Neural cell (in vitro differentiated cells): ENCODE data around the gene FGGY. TPM values are rescaled to one million over a fixed set of nuclear protein-coding genes. Genes with fewer than 3 reads are reported as not detected.

Source experiments
- H2AFZ ChIP-seq: fragments of 200-600, 300-800 bp; sonication (generic), shearing (Covaris generic); 2 replicates; pipeline ENCODE4 v1.6.0; 2014; ENCODE audit warnings: low read depth, mild to moderate bottlenecking, antibody characterized with exemption, low read length, moderate library complexity
- H3F3A ChIP-seq: fragments of 200-600 bp; shearing (Covaris generic); 2 replicates; pipeline ENCODE4 v1.6.1; 2016; ENCODE audit warnings: mild to moderate bottlenecking, moderate library complexity, mixed read lengths, antibody characterized with exemption, low read length; ENCODE audit not compliant: insufficient read depth, poor library complexity, severe bottlenecking
- H3K27ac ChIP-seq: fragments of 200-600, 300-800 bp; sonication (generic), shearing (Covaris generic); 2 replicates; pipeline ENCODE4 v1.5.1; 2014; ENCODE audit warnings: mild to moderate bottlenecking, low read length, moderate library complexity
- H3K27me3 ChIP-seq: fragments of 300-800, 200-600 bp; sonication (generic), shearing (Covaris generic); 2 replicates; pipeline ENCODE4 v1.6.0; 2014; ENCODE audit warnings: mild to moderate bottlenecking, low read depth, low read length, moderate library complexity; ENCODE audit not compliant: insufficient read depth
- H3K36me3 ChIP-seq: fragments of 300-800, 200-600 bp; sonication (generic), shearing (Covaris generic); 2 replicates; pipeline ENCODE4 v1.5.1; 2014; ENCODE audit warnings: mild to moderate bottlenecking, antibody characterized with exemption, low read length, moderate library complexity; ENCODE audit not compliant: insufficient read depth
- H3K4me2 ChIP-seq: fragments of 300-800, 200-600 bp; sonication (generic), shearing (Covaris generic); 2 replicates; pipeline ENCODE4 v1.6.0; 2014; ENCODE audit warnings: mild to moderate bottlenecking, low read length
- H3K4me3 ChIP-seq: fragments of 300-800, 200-600 bp; sonication (generic), shearing (Covaris generic); 2 replicates; pipeline ENCODE4 v1.5.1; 2014; ENCODE audit warnings: mild to moderate bottlenecking, low read length, moderate library complexity
- H3K79me2 ChIP-seq: fragments of 200-600 bp; shearing (Covaris generic); replicated peaks from 2 replicates; pipeline ENCODE4 v1.6.0; 2014; ENCODE audit warnings: mild to moderate bottlenecking, low read length, moderate library complexity; ENCODE audit not compliant: insufficient read depth
- H3K9ac ChIP-seq: fragments of 300-800, 200-600 bp; sonication (generic), shearing (Covaris generic); 2 replicates; pipeline ENCODE4 v1.6.1; 2016; ENCODE audit warnings: mild to moderate bottlenecking, low read length, mixed read lengths
- H3K9me2 ChIP-seq: fragments of 200-600 bp; shearing (Covaris generic); 2 replicates; pipeline ENCODE4 v1.6.1; 2016; ENCODE audit warnings: mild to moderate bottlenecking, low read length, mixed read lengths; ENCODE audit not compliant: insufficient read depth
- H3K9me3 ChIP-seq: fragments of 200-600, 300-800 bp; sonication (generic), shearing (Covaris generic); 2 replicates; pipeline ENCODE4 v1.6.1; 2016; ENCODE audit warnings: mild to moderate bottlenecking, mixed run types, low read length, moderate library complexity, mixed read lengths
- H4K20me1 ChIP-seq: fragments of 200-600 bp; shearing (Covaris generic); 2 replicates; pipeline ENCODE4 v1.6.1; 2016; ENCODE audit warnings: mild to moderate bottlenecking, mixed run types; ENCODE audit not compliant: insufficient read depth
- EP300 ChIP-seq: fragments of 450-650 bp; conservative IDR thresholded peaks from 2 replicates; pipeline ENCODE4 v1.6.1; 2014; ENCODE audit warnings: antibody characterized with exemption, mild to moderate bottlenecking, moderate library complexity; ENCODE audit not compliant: poor library complexity, severe bottlenecking
- EZH2 ChIP-seq: fragments of 200-600, 300-800 bp; shearing (Covaris generic), sonication (generic); IDR thresholded peaks from 2 replicates; pipeline ENCODE4 v1.6.1; 2014; ENCODE audit warnings: antibody characterized with exemption, low read length, borderline replicate concordance, mild to moderate bottlenecking; ENCODE audit not compliant: insufficient read depth, poor library complexity, severe bottlenecking
- MXI1 ChIP-seq: fragments of 450-650 bp; conservative IDR thresholded peaks from 2 replicates; pipeline ENCODE4 v1.6.1; 2014; ENCODE audit warnings: antibody characterized with exemption, mild to moderate bottlenecking; ENCODE audit not compliant: poor library complexity, severe bottlenecking
- POLR2AphosphoS5 ChIP-seq: IDR thresholded peaks from 2 replicates; pipeline ENCODE4 v1.6.1; 2012
- RAD21 ChIP-seq: fragments of 450-650 bp; conservative IDR thresholded peaks from 2 replicates; pipeline ENCODE4 v1.6.1; 2014; ENCODE audit warnings: antibody characterized with exemption, mild to moderate bottlenecking, moderate library complexity
- SMC3 ChIP-seq: fragments of 450-650 bp; conservative IDR thresholded peaks from 2 replicates; pipeline ENCODE4 v1.6.1; 2014; ENCODE audit warnings: antibody characterized with exemption, mild to moderate bottlenecking, moderate library complexity; ENCODE audit not compliant: poor library complexity
- TAF1 ChIP-seq: IDR thresholded peaks from 2 replicates; pipeline ENCODE4 v1.6.1; 2012; ENCODE audit warnings: low read depth
- polyA plus RNA-seq: library from polyadenylated mRNA; depleted of rRNA; stranded (reverse); fragments of >200 nt; gene quantifications from 2 replicates; pipeline ENCODE4 v1.2.3, GENCODE V29; 2014
- TF ChIP-seq, protein P1 (sequence below): IDR thresholded peaks from 2 replicates; pipeline ENCODE4 v1.6.1; 2012; ENCODE audit warnings: borderline replicate concordance
- TF ChIP-seq, protein P2 (sequence below): fragments of 450-650 bp; IDR thresholded peaks from 2 replicates; pipeline ENCODE4 v1.5.1; 2014; ENCODE audit warnings: antibody characterized with exemption, mild to moderate bottlenecking, moderate library complexity; ENCODE audit not compliant: poor library complexity, severe bottlenecking

FGGY gene
- polyA plus RNA-seq, 1 donor from 2014 or later, result 7.4 TPM

DNA sequence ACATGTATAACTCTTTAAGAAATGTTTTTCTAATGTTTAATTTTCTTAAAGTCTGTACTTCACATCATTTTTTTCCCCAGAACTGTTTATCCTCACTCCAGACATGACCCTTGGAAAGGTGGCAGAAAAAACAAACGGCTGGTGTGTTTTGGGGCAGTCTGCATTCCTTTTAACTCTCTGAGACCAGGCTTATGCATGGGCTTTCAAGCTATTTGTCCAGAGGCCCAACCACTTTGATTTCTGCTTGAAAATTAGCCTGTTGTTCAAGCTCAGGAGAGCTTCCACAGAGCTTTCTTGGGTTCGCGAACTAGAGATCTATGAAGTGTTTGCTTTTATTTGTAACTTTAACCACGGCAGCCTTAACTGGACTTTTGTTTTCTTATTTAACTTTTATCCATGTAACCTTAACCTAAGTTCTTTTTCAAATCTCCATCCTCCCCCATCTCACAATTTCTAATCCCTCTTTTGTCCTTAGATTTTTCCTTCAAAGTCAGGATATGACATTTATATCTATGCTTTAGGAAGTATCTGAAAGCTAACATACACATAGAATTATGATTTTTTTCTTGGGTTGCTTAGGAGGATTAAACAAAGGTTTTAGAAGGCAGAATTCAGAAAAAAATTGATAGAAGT, 111.8 kb downstream of the FGGY start:
- H2AFZ ChIP-seq, result no peak overlapping the region

DNA sequence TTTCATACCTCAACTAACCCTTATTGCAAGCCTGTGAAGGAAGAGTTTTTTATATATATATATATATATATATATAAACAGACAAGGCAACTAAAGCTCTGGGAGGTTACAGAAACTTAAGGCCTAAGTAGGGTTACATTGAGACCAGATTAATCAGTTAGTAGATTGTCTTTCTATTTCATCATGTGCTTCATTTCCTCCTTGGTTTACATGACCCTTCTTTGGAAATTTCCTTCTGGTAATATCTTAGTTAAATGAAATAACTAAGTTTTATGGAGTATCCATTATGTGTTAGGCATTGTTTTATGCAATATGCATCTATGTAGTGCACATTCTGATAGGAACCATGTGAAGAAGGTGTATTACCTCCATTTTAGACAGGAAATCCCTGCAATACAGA, 112.7 kb downstream of the FGGY start:
- Histone ChIP-seq H3K9me3 (no peaks in the 10 kb centered on the region), H3K4me3 (no peak overlapping the region), H3K4me2 (no peak overlapping the region), H2AFZ (no peak overlapping the region), H3K9me2 (no peaks in the 10 kb centered on the region), H3K27me3 (no peaks in the 10 kb centered on the region), H3K79me2 (no peaks in the 10 kb centered on the region), H4K20me1 (no peaks in the 10 kb centered on the region), H3K36me3 (no peaks in the 10 kb centered on the region), H3K9ac (no peak overlapping the region), H3F3A (no peaks in the 10 kb centered on the region), H3K27ac (no peak overlapping the region)
- TF ChIP-seq RAD21 (no peak), POLR2AphosphoS5 (no peak), EZH2 (no peak), EP300 (no peak), TAF1 (no peak)
- TF ChIP-seq, protein P1, sequence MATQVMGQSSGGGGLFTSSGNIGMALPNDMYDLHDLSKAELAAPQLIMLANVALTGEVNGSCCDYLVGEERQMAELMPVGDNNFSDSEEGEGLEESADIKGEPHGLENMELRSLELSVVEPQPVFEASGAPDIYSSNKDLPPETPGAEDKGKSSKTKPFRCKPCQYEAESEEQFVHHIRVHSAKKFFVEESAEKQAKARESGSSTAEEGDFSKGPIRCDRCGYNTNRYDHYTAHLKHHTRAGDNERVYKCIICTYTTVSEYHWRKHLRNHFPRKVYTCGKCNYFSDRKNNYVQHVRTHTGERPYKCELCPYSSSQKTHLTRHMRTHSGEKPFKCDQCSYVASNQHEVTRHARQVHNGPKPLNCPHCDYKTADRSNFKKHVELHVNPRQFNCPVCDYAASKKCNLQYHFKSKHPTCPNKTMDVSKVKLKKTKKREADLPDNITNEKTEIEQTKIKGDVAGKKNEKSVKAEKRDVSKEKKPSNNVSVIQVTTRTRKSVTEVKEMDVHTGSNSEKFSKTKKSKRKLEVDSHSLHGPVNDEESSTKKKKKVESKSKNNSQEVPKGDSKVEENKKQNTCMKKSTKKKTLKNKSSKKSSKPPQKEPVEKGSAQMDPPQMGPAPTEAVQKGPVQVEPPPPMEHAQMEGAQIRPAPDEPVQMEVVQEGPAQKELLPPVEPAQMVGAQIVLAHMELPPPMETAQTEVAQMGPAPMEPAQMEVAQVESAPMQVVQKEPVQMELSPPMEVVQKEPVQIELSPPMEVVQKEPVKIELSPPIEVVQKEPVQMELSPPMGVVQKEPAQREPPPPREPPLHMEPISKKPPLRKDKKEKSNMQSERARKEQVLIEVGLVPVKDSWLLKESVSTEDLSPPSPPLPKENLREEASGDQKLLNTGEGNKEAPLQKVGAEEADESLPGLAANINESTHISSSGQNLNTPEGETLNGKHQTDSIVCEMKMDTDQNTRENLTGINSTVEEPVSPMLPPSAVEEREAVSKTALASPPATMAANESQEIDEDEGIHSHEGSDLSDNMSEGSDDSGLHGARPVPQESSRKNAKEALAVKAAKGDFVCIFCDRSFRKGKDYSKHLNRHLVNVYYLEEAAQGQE, result no peak

More for the DNA sequence above, 111.8 kb downstream of the FGGY start:
- Histone ChIP-seq H3K9me3 (no peaks in the 10 kb centered on the region), H3K79me2 (no peaks in the 10 kb centered on the region), H3K27ac (no peak overlapping the region), H3K36me3 (no peaks in the 10 kb centered on the region), H3K4me2 (no peak overlapping the region), H3K27me3 (no peaks in the 10 kb centered on the region), H3F3A (no peaks in the 10 kb centered on the region), H3K9me2 (no peaks in the 10 kb centered on the region), H4K20me1 (no peaks in the 10 kb centered on the region), H3K9ac (no peak overlapping the region), H3K4me3 (no peak overlapping the region)
- TF ChIP-seq EP300 (no peak), TAF1 (no peak), RAD21 (no peak), EZH2 (no peak), SMC3 (no peak), MXI1 (no peak)
- TF ChIP-seq, protein P1, result no peak
- TF ChIP-seq, protein P2, sequence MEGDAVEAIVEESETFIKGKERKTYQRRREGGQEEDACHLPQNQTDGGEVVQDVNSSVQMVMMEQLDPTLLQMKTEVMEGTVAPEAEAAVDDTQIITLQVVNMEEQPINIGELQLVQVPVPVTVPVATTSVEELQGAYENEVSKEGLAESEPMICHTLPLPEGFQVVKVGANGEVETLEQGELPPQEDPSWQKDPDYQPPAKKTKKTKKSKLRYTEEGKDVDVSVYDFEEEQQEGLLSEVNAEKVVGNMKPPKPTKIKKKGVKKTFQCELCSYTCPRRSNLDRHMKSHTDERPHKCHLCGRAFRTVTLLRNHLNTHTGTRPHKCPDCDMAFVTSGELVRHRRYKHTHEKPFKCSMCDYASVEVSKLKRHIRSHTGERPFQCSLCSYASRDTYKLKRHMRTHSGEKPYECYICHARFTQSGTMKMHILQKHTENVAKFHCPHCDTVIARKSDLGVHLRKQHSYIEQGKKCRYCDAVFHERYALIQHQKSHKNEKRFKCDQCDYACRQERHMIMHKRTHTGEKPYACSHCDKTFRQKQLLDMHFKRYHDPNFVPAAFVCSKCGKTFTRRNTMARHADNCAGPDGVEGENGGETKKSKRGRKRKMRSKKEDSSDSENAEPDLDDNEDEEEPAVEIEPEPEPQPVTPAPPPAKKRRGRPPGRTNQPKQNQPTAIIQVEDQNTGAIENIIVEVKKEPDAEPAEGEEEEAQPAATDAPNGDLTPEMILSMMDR, result no peak
